ENCODE measurements around the gene NME2.
A peak's percentile ranks its signal among the peaks of the same experiment; 100 is the strongest.

The NME2 gene

DNA sequence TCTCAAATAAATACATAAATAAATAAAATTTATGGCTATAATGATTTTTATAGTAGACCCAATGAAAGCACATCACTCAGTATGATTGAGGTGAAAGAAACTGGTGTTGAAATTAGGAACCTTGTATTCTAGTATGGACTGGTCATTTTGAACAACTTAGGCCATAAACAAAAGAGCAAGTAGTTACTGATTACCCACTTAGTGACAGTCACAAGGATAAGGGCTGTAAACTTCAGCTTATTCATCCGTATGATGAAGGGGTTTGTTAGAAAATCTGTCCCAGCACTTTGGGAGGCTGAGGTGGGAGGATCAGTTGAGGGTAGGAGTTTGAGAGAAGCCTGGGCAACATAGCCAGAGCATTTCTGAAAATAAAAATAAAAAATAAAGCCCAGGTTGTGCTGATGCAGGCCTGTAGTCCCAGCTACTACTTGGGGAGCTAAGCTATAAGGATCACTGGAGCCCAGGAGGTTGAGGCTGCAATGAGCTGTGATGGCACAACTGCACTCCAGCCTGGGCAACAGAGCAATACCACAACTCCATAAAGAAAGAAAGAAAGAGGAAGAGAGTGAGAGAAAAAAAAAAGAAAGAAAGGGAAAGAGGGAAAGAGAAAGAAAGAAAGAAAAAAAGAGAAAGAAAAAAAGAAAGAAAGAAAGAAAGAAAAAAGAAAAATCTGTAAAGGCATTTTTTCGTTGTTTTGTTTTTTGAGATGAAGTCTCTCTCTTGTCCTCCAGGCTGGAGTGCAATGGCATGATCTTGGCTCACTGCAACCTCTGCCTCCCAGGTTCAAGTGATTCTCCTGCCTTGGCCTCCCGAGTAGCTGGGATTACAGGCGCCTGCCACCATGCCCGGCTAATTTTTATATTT, 41.3 kb upstream of the NME2 start:
- H3K9me2 ChIP-seq (replicated peaks; ENCODE audit: low read depth, low read length), result no peaks in the 10 kb centered on the region
- H3K27me3 ChIP-seq (ENCODE audit: insufficient read depth, low read length, poor library complexity, severe bottlenecking), result no peaks in the 10 kb centered on the region
- H3K36me3 ChIP-seq (ENCODE audit: insufficient read depth, low read length), result no peaks in the 10 kb centered on the region
- H3K9me3 ChIP-seq (ENCODE audit: insufficient read depth, low read depth, low read length), result no peaks in the 10 kb centered on the region
- H3K4me1 ChIP-seq (ENCODE audit: insufficient read depth, low read length, poor library complexity, severe bottlenecking), result peaks cover 9% of the 10 kb centered on the region
- H3K9ac ChIP-seq (ENCODE audit: low read depth, low read length, poor library complexity, severe bottlenecking), result no peak overlapping the region
- no peak overlapping the region; the same call in 1 of the 2 replicates for H2AFZ ChIP-seq (ENCODE audit: low read length)
- H3K4me3 ChIP-seq (ENCODE audit: low read length, poor library complexity, severe bottlenecking), result no peak overlapping the region
- peaks cover 2% of the 10 kb centered on the region for H4K20me1 ChIP-seq (ENCODE audit: insufficient read depth, low read length, poor library complexity, severe bottlenecking)
- no peaks in the 10 kb centered on the region; the same call in 1 of the 2 replicates for H3F3A ChIP-seq (ENCODE audit: low read depth)
- H3K79me2 ChIP-seq (ENCODE audit: insufficient read depth, low read length), result peaks cover 7% of the 10 kb centered on the region
- no peak overlapping the region for H3K4me2 ChIP-seq (ENCODE audit: low read depth, low read length, poor library complexity, severe bottlenecking)
- TF ChIP-seq, protein P1, sequence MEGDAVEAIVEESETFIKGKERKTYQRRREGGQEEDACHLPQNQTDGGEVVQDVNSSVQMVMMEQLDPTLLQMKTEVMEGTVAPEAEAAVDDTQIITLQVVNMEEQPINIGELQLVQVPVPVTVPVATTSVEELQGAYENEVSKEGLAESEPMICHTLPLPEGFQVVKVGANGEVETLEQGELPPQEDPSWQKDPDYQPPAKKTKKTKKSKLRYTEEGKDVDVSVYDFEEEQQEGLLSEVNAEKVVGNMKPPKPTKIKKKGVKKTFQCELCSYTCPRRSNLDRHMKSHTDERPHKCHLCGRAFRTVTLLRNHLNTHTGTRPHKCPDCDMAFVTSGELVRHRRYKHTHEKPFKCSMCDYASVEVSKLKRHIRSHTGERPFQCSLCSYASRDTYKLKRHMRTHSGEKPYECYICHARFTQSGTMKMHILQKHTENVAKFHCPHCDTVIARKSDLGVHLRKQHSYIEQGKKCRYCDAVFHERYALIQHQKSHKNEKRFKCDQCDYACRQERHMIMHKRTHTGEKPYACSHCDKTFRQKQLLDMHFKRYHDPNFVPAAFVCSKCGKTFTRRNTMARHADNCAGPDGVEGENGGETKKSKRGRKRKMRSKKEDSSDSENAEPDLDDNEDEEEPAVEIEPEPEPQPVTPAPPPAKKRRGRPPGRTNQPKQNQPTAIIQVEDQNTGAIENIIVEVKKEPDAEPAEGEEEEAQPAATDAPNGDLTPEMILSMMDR (conservative IDR thresholded peaks at IDR 0.05; ENCODE audit: low read length), result no peak
- TF ChIP-seq EZH2phosphoT487 (IDR thresholded peaks at IDR 0.05; ENCODE audit: borderline replicate concordance), result no peak

DNA sequence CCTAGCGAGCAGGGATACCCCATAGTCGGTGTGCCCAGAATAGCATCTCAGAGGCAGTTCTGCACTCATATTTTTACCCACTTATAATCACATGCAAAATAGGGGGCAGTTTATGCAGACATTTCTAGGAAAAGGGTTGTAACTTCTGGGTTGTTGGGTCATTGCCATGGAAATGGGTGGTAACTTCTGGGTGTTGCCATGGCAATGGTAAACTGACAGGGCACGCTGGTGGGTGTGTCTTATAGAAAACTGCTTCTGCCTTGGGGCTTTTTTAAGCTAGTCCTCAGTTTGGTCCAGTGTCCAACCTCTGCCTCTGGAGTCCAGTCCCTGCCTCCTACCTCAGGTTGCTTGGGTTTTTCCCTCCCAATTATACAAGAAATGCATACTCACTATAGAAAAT, 38.1 kb upstream of the NME2 start:
- Histone ChIP-seq H3K9me3 (ENCODE audit: insufficient read depth, low read depth, low read length) (no peaks in the 10 kb centered on the region), H3K4me2 (ENCODE audit: low read depth, low read length, poor library complexity, severe bottlenecking) (no peak overlapping the region)

GRCh38 chr17:51132964-51133319, 33.3 kb upstream of the NME2 start:
- Histone ChIP-seq H3F3A (ENCODE audit: low read depth) (no peaks in the 10 kb centered on the region), H4K20me1 (ENCODE audit: insufficient read depth, low read length, poor library complexity, severe bottlenecking) (no peaks in the 10 kb centered on the region), H3K9ac (ENCODE audit: low read depth, low read length, poor library complexity, severe bottlenecking) (no peak overlapping the region), H3K9me3 (ENCODE audit: insufficient read depth, low read depth, low read length) (no peaks in the 10 kb centered on the region), H2AFZ (ENCODE audit: low read length) (peak overlapping the region; percentile 73), H3K79me2 (ENCODE audit: insufficient read depth, low read length) (no peaks in the 10 kb centered on the region), H3K27me3 (ENCODE audit: insufficient read depth, low read length, poor library complexity, severe bottlenecking) (no peaks in the 10 kb centered on the region), H3K4me1 (ENCODE audit: insufficient read depth, low read length, poor library complexity, severe bottlenecking) (no peaks in the 10 kb centered on the region), H3K4me2 (ENCODE audit: low read depth, low read length, poor library complexity, severe bottlenecking) (no peak overlapping the region), H3K9me2 (replicated peaks; ENCODE audit: low read depth, low read length) (no peaks in the 10 kb centered on the region), H3K4me3 (ENCODE audit: low read length, poor library complexity, severe bottlenecking) (no peak overlapping the region), H3K36me3 (ENCODE audit: insufficient read depth, low read length) (no peaks in the 10 kb centered on the region)
- TF ChIP-seq, protein P1 (conservative IDR thresholded peaks at IDR 0.05; ENCODE audit: low read length), result no peak
- TF ChIP-seq EZH2phosphoT487 (IDR thresholded peaks at IDR 0.05; ENCODE audit: borderline replicate concordance), result no peak

More for the DNA sequence above, 38.1 kb upstream of the NME2 start:
- H3K27me3 ChIP-seq (ENCODE audit: insufficient read depth, low read length, poor library complexity, severe bottlenecking), result no peaks in the 10 kb centered on the region
- H3K4me1 ChIP-seq (ENCODE audit: insufficient read depth, low read length, poor library complexity, severe bottlenecking), result no peaks in the 10 kb centered on the region
- no peak overlapping the region for H2AFZ ChIP-seq (ENCODE audit: low read length)
- no peak for TF ChIP-seq EZH2phosphoT487 (IDR thresholded peaks at IDR 0.05; ENCODE audit: borderline replicate concordance)
- TF ChIP-seq, protein P1 (conservative IDR thresholded peaks at IDR 0.05; ENCODE audit: low read length), result no peak
- H3F3A ChIP-seq (ENCODE audit: low read depth), result no peaks in the 10 kb centered on the region
- no peak overlapping the region for H3K4me3 ChIP-seq (ENCODE audit: low read length, poor library complexity, severe bottlenecking)
- no peaks in the 10 kb centered on the region for H3K9me2 ChIP-seq (replicated peaks; ENCODE audit: low read depth, low read length)
- H4K20me1 ChIP-seq (ENCODE audit: insufficient read depth, low read length, poor library complexity, severe bottlenecking), result no peaks in the 10 kb centered on the region
- H3K36me3 ChIP-seq (ENCODE audit: insufficient read depth, low read length), result no peaks in the 10 kb centered on the region
- H3K79me2 ChIP-seq (ENCODE audit: insufficient read depth, low read length), result no peaks in the 10 kb centered on the region
- H3K9ac ChIP-seq (ENCODE audit: low read depth, low read length, poor library complexity, severe bottlenecking), result no peak overlapping the region

Data from Loucy (cell line).